NCI-H2029 (cell line): Measurements from ENCODE around the gene BASP1.
"Not testable (repeated sequence)": the region's sequence is repeated elsewhere in the genome, so short reads cannot be mapped to it uniquely, and the experiment has no call there.

ENCODE experiments used
- DNase-seq: peaks from one replicate; lab custom pipeline; 2025; lab: John Stamatoyannopoulos, UW

Gene BASP1

GRCh38 chr5:17256171-17256570 is 38.7 kb downstream of the BASP1 start:
- no peak for DNase-seq

- DNase-seq, result no peak
Observed at GRCh38 chr5:17256839-17257238, 39.4 kb downstream of the BASP1 start.

- DNase-seq, result no peak
Observed at GRCh38 chr5:17257705-17258273, 40.4 kb downstream of the BASP1 start.

- DNase-seq, result no peak
Observed at GRCh38 chr5:17258431-17258830, 41.0 kb downstream of the BASP1 start.

GRCh38 chr5:17259012-17259411 is 41.6 kb downstream of the BASP1 start:
- DNase-seq, result not testable (repeated sequence)

GRCh38 chr5:17259630-17260257 is 42.3 kb downstream of the BASP1 start:
- no peak for DNase-seq

- no peak for DNase-seq
Observed at GRCh38 chr5:17260549-17260948, 43.1 kb downstream of the BASP1 start.

GRCh38 chr5:17261075-17261474 is 43.6 kb downstream of the BASP1 start:
- no peak for DNase-seq

GRCh38 chr5:17265041-17265440 is 47.6 kb downstream of the BASP1 start:
- no peak for DNase-seq

- no peak for DNase-seq
Observed at GRCh38 chr5:17267106-17267505, 49.7 kb downstream of the BASP1 start.

GRCh38 chr5:17269201-17269600 is 51.8 kb downstream of the BASP1 start:
- DNase-seq, result no peak

- DNase-seq, result no peak
Observed at GRCh38 chr5:17272111-17272510, 54.7 kb downstream of the BASP1 start.

- no peak for DNase-seq
Observed at GRCh38 chr5:17275289-17276158, 58.1 kb downstream of the BASP1 start.

GRCh38 chr5:17276445-17276844 is 59.0 kb downstream of the BASP1 start:
- no peak for DNase-seq

- no peak for DNase-seq
Observed at GRCh38 chr5:17277907-17278306, 60.5 kb downstream of the BASP1 start.

- DNase-seq, result no peak
Observed at GRCh38 chr5:17278931-17279330, 61.5 kb downstream of the BASP1 start.

- no peak for DNase-seq
Observed at GRCh38 chr5:17279487-17279886, 62.1 kb downstream of the BASP1 start.

- DNase-seq, result no peak
Observed at GRCh38 chr5:17282283-17283120, 65.1 kb downstream of the BASP1 start.

- DNase-seq, result no peak
Observed at GRCh38 chr5:17283121-17283415, 65.6 kb downstream of the BASP1 start.

- no peak for DNase-seq
Observed at GRCh38 chr5:17287501-17288155, 70.2 kb downstream of the BASP1 start.

GRCh38 chr5:17288570-17288969 is 71.1 kb downstream of the BASP1 start:
- DNase-seq, result no peak
